Stimulated activated CD4-positive, alpha-beta T cell treated with anti-CD3 and anti-CD28 coated beads, Interleukin-4, amount 100 ng/mL, for 24 hours (primary cell): Measurements from ENCODE around the gene FAF1.

Experiments used
- DNase-seq: peaks from one replicate; pipeline ENCODE4 v3.0.0-alpha.2; 2020

Gene FAF1

GRCh38 chr1:50422946-50423669 is 537.0 kb downstream of the FAF1 start, which contains the start of gene DMRTA2:
Gene DMRTA2, minus strand, starts transcription at chr1:50423443. Its CDS starts 1,907 bp downstream, at chr1:50421536.
- DNase-seq: no peak

GRCh38 chr1:50422675-50422945 is 537.5 kb downstream of the FAF1 start:
- no peak for DNase-seq

GRCh38 chr1:50421768-50422674 is 538.0 kb downstream of the FAF1 start:
- no peak for DNase-seq

- DNase-seq: no peak
Observed at GRCh38 chr1:50421366-50421748, 538.7 kb downstream of the FAF1 start.

GRCh38 chr1:50420689-50421365 is 539.2 kb downstream of the FAF1 start:
- DNase-seq: no peak

GRCh38 chr1:50419907-50420677 is 540.0 kb downstream of the FAF1 start:
- DNase-seq: no peak

GRCh38 chr1:50419192-50419906 is 540.7 kb downstream of the FAF1 start:
- DNase-seq: no peak

GRCh38 chr1:50418600-50419109 is 541.4 kb downstream of the FAF1 start:
- no peak for DNase-seq

GRCh38 chr1:50417946-50418599 is 542.0 kb downstream of the FAF1 start:
- DNase-seq: no peak

- no peak for DNase-seq
Observed at GRCh38 chr1:50417507-50417906, 542.6 kb downstream of the FAF1 start.

- no peak for DNase-seq
Observed at GRCh38 chr1:50416553-50417453, 543.3 kb downstream of the FAF1 start.

GRCh38 chr1:50416150-50416527 is 543.9 kb downstream of the FAF1 start:
- no peak for DNase-seq

- no peak for DNase-seq
Observed at GRCh38 chr1:50415235-50416149, 544.6 kb downstream of the FAF1 start.

- DNase-seq: no peak
Observed at GRCh38 chr1:50414853-50415234, 545.2 kb downstream of the FAF1 start.

- no peak for DNase-seq
Observed at GRCh38 chr1:50412813-50413476, 547.1 kb downstream of the FAF1 start.

- no peak for DNase-seq
Observed at GRCh38 chr1:50405814-50406213, 554.3 kb downstream of the FAF1 start.

GRCh38 chr1:50393522-50394120 is 566.4 kb downstream of the FAF1 start:
- DNase-seq: no peak
